ENCODE measurements around the gene UCK1.

- TF ChIP-seq, protein P1, sequence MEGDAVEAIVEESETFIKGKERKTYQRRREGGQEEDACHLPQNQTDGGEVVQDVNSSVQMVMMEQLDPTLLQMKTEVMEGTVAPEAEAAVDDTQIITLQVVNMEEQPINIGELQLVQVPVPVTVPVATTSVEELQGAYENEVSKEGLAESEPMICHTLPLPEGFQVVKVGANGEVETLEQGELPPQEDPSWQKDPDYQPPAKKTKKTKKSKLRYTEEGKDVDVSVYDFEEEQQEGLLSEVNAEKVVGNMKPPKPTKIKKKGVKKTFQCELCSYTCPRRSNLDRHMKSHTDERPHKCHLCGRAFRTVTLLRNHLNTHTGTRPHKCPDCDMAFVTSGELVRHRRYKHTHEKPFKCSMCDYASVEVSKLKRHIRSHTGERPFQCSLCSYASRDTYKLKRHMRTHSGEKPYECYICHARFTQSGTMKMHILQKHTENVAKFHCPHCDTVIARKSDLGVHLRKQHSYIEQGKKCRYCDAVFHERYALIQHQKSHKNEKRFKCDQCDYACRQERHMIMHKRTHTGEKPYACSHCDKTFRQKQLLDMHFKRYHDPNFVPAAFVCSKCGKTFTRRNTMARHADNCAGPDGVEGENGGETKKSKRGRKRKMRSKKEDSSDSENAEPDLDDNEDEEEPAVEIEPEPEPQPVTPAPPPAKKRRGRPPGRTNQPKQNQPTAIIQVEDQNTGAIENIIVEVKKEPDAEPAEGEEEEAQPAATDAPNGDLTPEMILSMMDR (IDR thresholded peaks at IDR 0.05): peak in 3 of 7 experiments; percentile 8 to 14 (median 12)
- TF ChIP-seq EP300 (IDR thresholded peaks at IDR 0.05) (no peak), POLR2AphosphoS5 (IDR thresholded peaks at IDR 0.05) (no peak), POLR2A (IDR thresholded peaks at IDR 0.05) (no peak)
These were observed 530 bp downstream of the UCK1 start for GRCh38 chr9:131530546-131530919.

All from stomach (tissue), 4 donors.